HL-60 (cell line): ENCODE measurements around the gene UQCRH.

ENCODE experiments used
- DNase-seq, 2 experiments: peaks; one replicate each; pipeline ENCODE4 v3.0.0-alpha.2; 2010 to 2020; ENCODE audit warnings: low read depth in 1 of 2, low spot score in 1 of 2
- H3K27ac ChIP-seq: fragments of 250-450 bp; sonication (Bioruptor Pico); replicated peaks from 2 replicates; pipeline ENCODE4 v1.5.1; 2020; ENCODE audit warnings: mild to moderate bottlenecking, moderate library complexity
- H3K27me3 ChIP-seq: fragments of 250-450 bp; sonication (Bioruptor Pico); 2 replicates; pipeline ENCODE4 v1.5.1; 2021; ENCODE audit warnings: mild to moderate bottlenecking, moderate library complexity; ENCODE audit not compliant: insufficient read depth, poor library complexity, severe bottlenecking
- H3K4me3 ChIP-seq: replicated peaks from 2 replicates; pipeline ENCODE4 v1.5.1; 2011; ENCODE audit warnings: mild to moderate bottlenecking, control low read depth, low read length; ENCODE audit not compliant: insufficient read depth
- CTCF ChIP-seq: IDR thresholded peaks from one replicate; pipeline ENCODE4 v1.5.1; 2011; ENCODE audit warnings: low read length, control low read depth, inconsistent platforms; ENCODE audit not compliant: insufficient read depth
- GABPA ChIP-seq: IDR thresholded peaks from 2 replicates; pipeline ENCODE4 v1.6.1; 2012; ENCODE audit warnings: low read depth
- POLR2AphosphoS5 ChIP-seq: IDR thresholded peaks from 2 replicates; pipeline ENCODE4 v1.6.1; 2012; ENCODE audit warnings: low read depth
- REST ChIP-seq: IDR thresholded peaks from 2 replicates; pipeline ENCODE4 v1.6.1; 2012; ENCODE audit warnings: low read depth; ENCODE audit not compliant: insufficient replicate concordance
- SPI1 ChIP-seq: IDR thresholded peaks from 2 replicates; pipeline ENCODE4 v1.6.1; 2012; ENCODE audit warnings: low read depth, mild to moderate bottlenecking, borderline replicate concordance
- long read RNA-seq: library from polyadenylated mRNA; unstranded; transcript quantifications from one replicate; pipeline ENCODE4 v2.0.0, GENCODE V29; 2020

UQCRH gene
- long read RNA-seq, transcript UQCRH-205 (5 exons, 674 nt), result minor isoform, 13 of 152 reads
- long read RNA-seq, transcript UQCRH-201 (4 exons, 604 nt), result major isoform, 133 of 152 reads
- long read RNA-seq, partial matches to known transcripts, result 0 of 152 reads
- long read RNA-seq, other reads (novel, unspliced or antisense), result 5 of 152 reads

GRCh38 chr1:46303038-46303871 lies at the start of gene UQCRH, which contains the start of gene LRRC41:
UQCRH (plus strand) TSS chr1:46303698; CDS start chr1:46303767, 69 bp downstream.
LRRC41 (minus strand) TSS chr1:46303616; CDS start chr1:46303322, 294 bp downstream.
- peak; percentile 42 for TF ChIP-seq REST
- TF ChIP-seq CTCF, result no peak
- TF ChIP-seq SPI1, result no peak
- TF ChIP-seq POLR2AphosphoS5, result peak; percentile 100
- TF ChIP-seq GABPA, result peak; percentile 89
- Histone ChIP-seq H3K27me3 (no peaks in the 10 kb centered on the region), H3K4me3 (peak within 1 kb of the TSS; percentile 83), H3K27ac (peak within 1 kb of the TSS; percentile 98)
- peak; percentile 96 to 97 for DNase-seq

- Histone ChIP-seq H3K4me3 (no peak overlapping the region), H3K27ac (no peak overlapping the region), H3K27me3 (no peaks in the 10 kb centered on the region)
- TF ChIP-seq SPI1, result no peak
- TF ChIP-seq GABPA, result no peak
- no peak for TF ChIP-seq POLR2AphosphoS5
- TF ChIP-seq CTCF, result no peak
- TF ChIP-seq REST, result no peak
- DNase-seq, result no peak
Measured at GRCh38 chr1:46254668-46255067, 48.8 kb upstream of the UQCRH start.

- DNase-seq, result no peak
- TF ChIP-seq GABPA (no peak), CTCF (no peak), REST (no peak), POLR2AphosphoS5 (no peak), SPI1 (no peak)
- no peaks in the 10 kb centered on the region for H3K27me3 ChIP-seq
- no peak overlapping the region for H3K4me3 ChIP-seq
- no peak overlapping the region for H3K27ac ChIP-seq
Measured at GRCh38 chr1:46256523-46256922, 47.0 kb upstream of the UQCRH start.
